Loucy (cell line): ENCODE measurements around the gene DTYMK.
A peak's percentile ranks its signal among the peaks of the same experiment; 100 is the strongest.

Experiments
- H2AFZ ChIP-seq: fragments of 200-600 bp; sonication (generic); 2 replicates; pipeline ENCODE4 v1.6.0; 2016; ENCODE audit warnings: antibody characterized with exemption, mild to moderate bottlenecking, low read length, moderate library complexity
- H3F3A ChIP-seq: fragments of 200-600 bp; 2 replicates; pipeline ENCODE4 v1.6.0; 2016; ENCODE audit warnings: antibody characterized with exemption, low read depth, mild to moderate bottlenecking
- H3K27me3 ChIP-seq: fragments of 200-600 bp; sonication (generic); 2 replicates; pipeline ENCODE4 v1.6.1; 2014; ENCODE audit warnings: low read length, mild to moderate bottlenecking; ENCODE audit not compliant: insufficient read depth, poor library complexity, severe bottlenecking
- H3K36me3 ChIP-seq: fragments of 200-600 bp; sonication (generic); 2 replicates; pipeline ENCODE4 v1.6.1; 2016; ENCODE audit warnings: low read length; ENCODE audit not compliant: insufficient read depth
- H3K4me1 ChIP-seq: fragments of 200-600 bp; sonication (generic); 2 replicates; pipeline ENCODE4 v1.5.1; 2014; ENCODE audit warnings: low read length, mild to moderate bottlenecking; ENCODE audit not compliant: insufficient read depth, poor library complexity, severe bottlenecking
- H3K4me2 ChIP-seq: fragments of 200-600 bp; sonication (generic); 2 replicates; pipeline ENCODE4 v1.6.0; 2014; ENCODE audit warnings: antibody characterized with exemption, low read length, low read depth, mild to moderate bottlenecking; ENCODE audit not compliant: poor library complexity, severe bottlenecking
- H3K4me3 ChIP-seq: fragments of 200-600 bp; sonication (generic); 2 replicates; pipeline ENCODE4 v1.5.1; 2014; ENCODE audit warnings: low read length, mild to moderate bottlenecking, mixed read lengths; ENCODE audit not compliant: poor library complexity, severe bottlenecking
- H3K79me2 ChIP-seq: fragments of 200-600 bp; sonication (generic); 2 replicates; pipeline ENCODE4 v1.6.1; 2014; ENCODE audit warnings: low read length; ENCODE audit not compliant: insufficient read depth
- H3K9ac ChIP-seq: fragments of 200-600 bp; sonication (generic); 2 replicates; pipeline ENCODE4 v1.6.0; 2014; ENCODE audit warnings: mild to moderate bottlenecking, low read depth, low read length, moderate library complexity; ENCODE audit not compliant: poor library complexity, severe bottlenecking
- H3K9me2 ChIP-seq: fragments of 200-600 bp; sonication (generic); replicated peaks from 2 replicates; pipeline ENCODE4 v1.6.1; 2016; ENCODE audit warnings: low read depth, low read length, mixed read lengths
- H3K9me3 ChIP-seq: fragments of 200-600 bp; sonication (generic); 2 replicates; pipeline ENCODE4 v1.6.1; 2014; ENCODE audit warnings: mild to moderate bottlenecking, antibody characterized with exemption, low read length, low read depth; ENCODE audit not compliant: insufficient read depth
- H4K20me1 ChIP-seq: fragments of 200-600 bp; sonication (generic); 2 replicates; pipeline ENCODE4 v1.6.0; 2014; ENCODE audit warnings: antibody characterized with exemption, low read length, mild to moderate bottlenecking; ENCODE audit not compliant: insufficient read depth, poor library complexity, severe bottlenecking
- CTCF ChIP-seq: fragments of 200-600 bp; sonication (generic); conservative IDR thresholded peaks from 2 replicates; pipeline ENCODE4 v1.5.1; 2014; ENCODE audit warnings: mild to moderate bottlenecking, antibody characterized with exemption, low read length
- EZH2phosphoT487 ChIP-seq: fragments of 200-600 bp; IDR thresholded peaks from 2 replicates; pipeline ENCODE4 v1.6.1; 2018; ENCODE audit warnings: antibody characterized with exemption, mild to moderate bottlenecking, moderate library complexity, borderline replicate concordance

The DTYMK gene

GRCh38 chr2:241708879-241709278 lies 22.3 kb upstream of the DTYMK start:
- Histone ChIP-seq H4K20me1 (no peaks in the 10 kb centered on the region), H3K4me1 (peaks cover 3% of the 10 kb centered on the region), H3K9me3 (no peaks in the 10 kb centered on the region), H3K9ac (no peak overlapping the region), H3K36me3 (peaks cover 53% of the 10 kb centered on the region), H3F3A (no peaks in the 10 kb centered on the region), H3K4me2 (no peak overlapping the region), H3K9me2 (no peaks in the 10 kb centered on the region), H2AFZ (no peak overlapping the region), H3K79me2 (peaks cover 7% of the 10 kb centered on the region; the same call in 1 of the 2 replicates), H3K27me3 (no peaks in the 10 kb centered on the region), H3K4me3 (no peak overlapping the region)
- TF ChIP-seq EZH2phosphoT487 (no peak), CTCF (no peak)

GRCh38 chr2:241706537-241706936 lies 19.9 kb upstream of the DTYMK start:
- Histone ChIP-seq H3K9me3 (no peaks in the 10 kb centered on the region), H3K36me3 (peaks cover 41% of the 10 kb centered on the region)

GRCh38 chr2:241703032-241703604 lies 16.5 kb upstream of the DTYMK start:
- Histone ChIP-seq H4K20me1 (peaks cover 6% of the 10 kb centered on the region), H3K4me2 (peak overlapping the region; percentile 93), H3K79me2 (peaks cover 26% of the 10 kb centered on the region), H3K27me3 (no peaks in the 10 kb centered on the region), H3K9ac (peak overlapping the region; percentile 72), H3F3A (no peaks in the 10 kb centered on the region), H3K9me2 (no peaks in the 10 kb centered on the region), H3K4me1 (peaks cover 19% of the 10 kb centered on the region), H3K9me3 (no peaks in the 10 kb centered on the region), H3K36me3 (peaks cover 21% of the 10 kb centered on the region), H2AFZ (peak overlapping the region; percentile 52; the same call in 1 of the 2 replicates), H3K4me3 (peak overlapping the region; percentile 83)
- TF ChIP-seq EZH2phosphoT487 (no peak), CTCF (no peak)

More at GRCh38 chr2:241706537-241706936, 19.9 kb upstream of the DTYMK start:
- Histone ChIP-seq H4K20me1 (peaks cover 6% of the 10 kb centered on the region), H3K4me3 (no peak overlapping the region), H3F3A (no peaks in the 10 kb centered on the region), H3K4me2 (no peak overlapping the region), H3K4me1 (peaks cover 15% of the 10 kb centered on the region), H3K9ac (no peak overlapping the region), H2AFZ (no peak overlapping the region), H3K9me2 (no peaks in the 10 kb centered on the region), H3K79me2 (peaks cover 19% of the 10 kb centered on the region), H3K27me3 (no peaks in the 10 kb centered on the region)
- TF ChIP-seq CTCF (no peak), EZH2phosphoT487 (no peak)
